Iris pigment epithelial cell (primary cell): Measurements from ENCODE around the gene TGM2.

Source experiments
- DNase-seq: peaks from one replicate; pipeline ENCODE4 v3.0.0-alpha.2; 2011; ENCODE audit warnings: low read depth

TGM2 gene

GRCh38 chr20:38144974-38145728 is 19.9 kb downstream of the TGM2 start:
- peak; percentile 72 for DNase-seq

GRCh38 chr20:38144598-38144973 is 20.5 kb downstream of the TGM2 start:
- DNase-seq: no peak

- DNase-seq: peak; percentile 91
Measured at GRCh38 chr20:38143646-38144554, 21.2 kb downstream of the TGM2 start.

- DNase-seq: no peak
Measured at GRCh38 chr20:38143238-38143645, 21.8 kb downstream of the TGM2 start.

GRCh38 chr20:38141889-38142494 is 23.1 kb downstream of the TGM2 start:
- no peak for DNase-seq

- no peak for DNase-seq
Measured at GRCh38 chr20:38141204-38141888, 23.7 kb downstream of the TGM2 start.

GRCh38 chr20:38139977-38140753 is 24.9 kb downstream of the TGM2 start:
- DNase-seq: peak; percentile 77

GRCh38 chr20:38139156-38139912 is 25.7 kb downstream of the TGM2 start:
- no peak for DNase-seq

GRCh38 chr20:38138086-38138778 is 26.8 kb downstream of the TGM2 start:
- DNase-seq: no peak

- DNase-seq: no peak
Measured at GRCh38 chr20:38137441-38138037, 27.5 kb downstream of the TGM2 start.

GRCh38 chr20:38136421-38137245 is 28.4 kb downstream of the TGM2 start:
- no peak for DNase-seq

- no peak for DNase-seq
Measured at GRCh38 chr20:38135651-38136420, 29.2 kb downstream of the TGM2 start.

GRCh38 chr20:38135271-38135650 is 29.8 kb downstream of the TGM2 start:
- no peak for DNase-seq

GRCh38 chr20:38134427-38135270 is 30.4 kb downstream of the TGM2 start:
- DNase-seq: peak; percentile 85

GRCh38 chr20:38133680-38134426 is 31.2 kb downstream of the TGM2 start:
- no peak for DNase-seq

- DNase-seq: no peak
Measured at GRCh38 chr20:38132910-38133501, 32.1 kb downstream of the TGM2 start.
